DMS153 (cell line): ENCODE measurements around the gene ZFP64.
"Not testable (repeated sequence)": the region's sequence is repeated elsewhere in the genome, so short reads cannot be mapped to it uniquely, and the experiment has no call there.

Experiments used
- DNase-seq: peaks from one replicate; lab custom pipeline; 2025; lab: John Stamatoyannopoulos, UW

ZFP64 gene

GRCh38 chr20:52154575-52154974, 37.0 kb downstream of the ZFP64 start:
- no peak for DNase-seq

- DNase-seq = no peak
These were observed 37.7 kb downstream of the ZFP64 start for GRCh38 chr20:52153896-52154295.

- no peak for DNase-seq
These were observed 38.7 kb downstream of the ZFP64 start for GRCh38 chr20:52152921-52153320.

- no peak for DNase-seq
These were observed 39.2 kb downstream of the ZFP64 start for GRCh38 chr20:52152416-52152815.

- DNase-seq = no peak
These were observed 40.9 kb downstream of the ZFP64 start for GRCh38 chr20:52150440-52151258.

GRCh38 chr20:52145587-52145986, 46.0 kb downstream of the ZFP64 start:
- DNase-seq = no peak

- DNase-seq = no peak
These were observed 48.3 kb downstream of the ZFP64 start for GRCh38 chr20:52143277-52143676.

- no peak for DNase-seq
These were observed 48.8 kb downstream of the ZFP64 start for GRCh38 chr20:52142757-52143156.

- no peak for DNase-seq
These were observed 51.6 kb downstream of the ZFP64 start for GRCh38 chr20:52139986-52140385.

GRCh38 chr20:52137850-52138249, 53.7 kb downstream of the ZFP64 start:
- DNase-seq = no peak

- DNase-seq = not testable (repeated sequence)
These were observed 57.9 kb downstream of the ZFP64 start for GRCh38 chr20:52133714-52134113.

GRCh38 chr20:52132337-52132736, 59.2 kb downstream of the ZFP64 start:
- DNase-seq = no peak

GRCh38 chr20:52131048-52131643, 60.4 kb downstream of the ZFP64 start:
- DNase-seq = no peak

GRCh38 chr20:52130406-52130805, 61.2 kb downstream of the ZFP64 start:
- no peak for DNase-seq

- DNase-seq = no peak
These were observed 62.0 kb downstream of the ZFP64 start for GRCh38 chr20:52129611-52130010.

GRCh38 chr20:52127309-52127708, 64.3 kb downstream of the ZFP64 start:
- no peak for DNase-seq

- DNase-seq = no peak
These were observed 66.8 kb downstream of the ZFP64 start for GRCh38 chr20:52124821-52125220.

GRCh38 chr20:52118696-52119095, 72.9 kb downstream of the ZFP64 start:
- DNase-seq = no peak

GRCh38 chr20:52118016-52118623, 73.5 kb downstream of the ZFP64 start:
- no peak for DNase-seq

GRCh38 chr20:52110456-52110855, 81.1 kb downstream of the ZFP64 start:
- no peak for DNase-seq

GRCh38 chr20:52105442-52106422, 85.8 kb downstream of the ZFP64 start:
- peak; percentile 4 for DNase-seq
